Lung (tissue), 12 donors: Measurements from ENCODE around the gene UQCC5. TPM values are rescaled to one million over a fixed set of nuclear protein-coding genes. Genes with fewer than 3 reads are reported as not detected.

Experiments
- ATAC-seq: fragments of 200-7000 bp; cut with Tn5 transposase; one replicate; pipeline ENCODE4 v1.9.1; 2020; ENCODE audit warnings: moderate number of reproducible peaks; ENCODE audit not compliant: insufficient read depth, low FRiP score
- DNase-seq, 3 donors: peaks; one replicate each; pipeline ENCODE4 v3.0.0-alpha.2; 2013 to 2017
- H3K27ac ChIP-seq, 2 donors: one replicate each; pipeline ENCODE4 v1.5.1; 2013; ENCODE audit warnings: mild to moderate bottlenecking in 2 of 2, moderate library complexity in 2 of 2, control low read depth in 1 of 2, inconsistent platforms in 1 of 2, low read depth in 1 of 2, low read length in 1 of 2
- H3K27me3 ChIP-seq, 3 donors: one replicate each; pipeline ENCODE4 v1.5.1; 2013; ENCODE audit warnings: low read length in 2 of 3; ENCODE audit not compliant: control insufficient read depth in 3 of 3, insufficient read depth in 3 of 3
- H3K36me3 ChIP-seq, 4 donors: one replicate each; pipeline ENCODE4 v1.5.1; 2013; ENCODE audit warnings: low read length in 4 of 4, mild to moderate bottlenecking in 1 of 4, moderate library complexity in 1 of 4; ENCODE audit not compliant: control insufficient read depth in 4 of 4, insufficient read depth in 4 of 4
- H3K4me1 ChIP-seq, 5 donors: one replicate each; pipeline ENCODE4 v1.5.1; 2013; ENCODE audit warnings: low read length in 5 of 5, mild to moderate bottlenecking in 2 of 5, moderate library complexity in 1 of 5; ENCODE audit not compliant: control insufficient read depth in 5 of 5, insufficient read depth in 5 of 5
- H3K4me3 ChIP-seq: one replicate; pipeline ENCODE4 v1.5.1; 2013; ENCODE audit warnings: mild to moderate bottlenecking, control low read depth, moderate library complexity
- H3K9ac ChIP-seq, 2 donors: one replicate each; pipeline ENCODE4 v1.5.1; 2013; ENCODE audit warnings: low read length in 2 of 2, control low read depth in 1 of 2; ENCODE audit not compliant: insufficient read depth in 1 of 2
- H3K9me3 ChIP-seq, 4 donors: one replicate each; pipeline ENCODE4 v1.5.1; 2013; ENCODE audit warnings: low read length in 3 of 4, mild to moderate bottlenecking in 1 of 4, moderate library complexity in 1 of 4; ENCODE audit not compliant: control insufficient read depth in 4 of 4, insufficient read depth in 3 of 4
- WGBS, 2 donors: extraction: QIAGEN DNeasy Blood & Tissue Kit; methylation state at CpG; one replicate each; pipeline ENCODE4 v1.1.7; 2013; 5-methylcytosine and 5-hydroxymethylcytosine counted together
- polyA plus RNA-seq, 2 donors: library from polyadenylated mRNA; stranded (reverse); fragments of 200-250 nt; gene quantifications; one replicate each; pipeline ENCODE4 v1.2.1, GENCODE V29; 2013
- total RNA-seq, 2 donors: library from RNA; depleted of rRNA in 1 of 2; stranded (reverse); fragments of >200 nt in 1 of 2; gene quantifications; one replicate each; pipeline ENCODE4 v1.2.1, GENCODE V29; 2014 to 2021
- TF ChIP-seq, protein P1 (sequence below): IDR thresholded peaks from 2 replicates; pipeline ENCODE4 v1.5.1; 2012; ENCODE audit warnings: mild to moderate bottlenecking; ENCODE audit errors: control extremely low read depth, extremely low read depth
- donor health status: control.
- donor health status: control.
- donor health status: Bipolar disorder and iron deficiency.
- donor health status: healthy.
- donor health status: DM: yes; HTN: yes; CAD: no.

The UQCC5 gene
- total and polyA plus RNA-seq, 4 donors, result 3.1 to 104 (median 25.9) TPM

- no peaks in the 10 kb centered on the region for H3K9me3 ChIP-seq
- WGBS, 2 donors, result 96 to 97% methylated on average over 7 of the region's 7 CpGs
- no peak overlapping the region for H3K4me3 ChIP-seq
- TF ChIP-seq, protein P1, sequence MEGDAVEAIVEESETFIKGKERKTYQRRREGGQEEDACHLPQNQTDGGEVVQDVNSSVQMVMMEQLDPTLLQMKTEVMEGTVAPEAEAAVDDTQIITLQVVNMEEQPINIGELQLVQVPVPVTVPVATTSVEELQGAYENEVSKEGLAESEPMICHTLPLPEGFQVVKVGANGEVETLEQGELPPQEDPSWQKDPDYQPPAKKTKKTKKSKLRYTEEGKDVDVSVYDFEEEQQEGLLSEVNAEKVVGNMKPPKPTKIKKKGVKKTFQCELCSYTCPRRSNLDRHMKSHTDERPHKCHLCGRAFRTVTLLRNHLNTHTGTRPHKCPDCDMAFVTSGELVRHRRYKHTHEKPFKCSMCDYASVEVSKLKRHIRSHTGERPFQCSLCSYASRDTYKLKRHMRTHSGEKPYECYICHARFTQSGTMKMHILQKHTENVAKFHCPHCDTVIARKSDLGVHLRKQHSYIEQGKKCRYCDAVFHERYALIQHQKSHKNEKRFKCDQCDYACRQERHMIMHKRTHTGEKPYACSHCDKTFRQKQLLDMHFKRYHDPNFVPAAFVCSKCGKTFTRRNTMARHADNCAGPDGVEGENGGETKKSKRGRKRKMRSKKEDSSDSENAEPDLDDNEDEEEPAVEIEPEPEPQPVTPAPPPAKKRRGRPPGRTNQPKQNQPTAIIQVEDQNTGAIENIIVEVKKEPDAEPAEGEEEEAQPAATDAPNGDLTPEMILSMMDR, result no peak
- H3K27me3 ChIP-seq, result no peaks in the 10 kb centered on the region
- peaks cover 0 to 4% (median 0%) of the 10 kb centered on the region in 5 donors for H3K4me1 ChIP-seq
- H3K36me3 ChIP-seq, result peaks cover 0 to 6% (median 0%) of the 10 kb centered on the region in 4 donors
- DNase-seq (no peak), ATAC-seq (no peak)
- no peak overlapping the region for H3K27ac ChIP-seq
- no peak overlapping the region for H3K9ac ChIP-seq
Measured at GRCh38 chr3:52513281-52513680, 23.1 kb upstream of the UQCC5 start.

DNA sequence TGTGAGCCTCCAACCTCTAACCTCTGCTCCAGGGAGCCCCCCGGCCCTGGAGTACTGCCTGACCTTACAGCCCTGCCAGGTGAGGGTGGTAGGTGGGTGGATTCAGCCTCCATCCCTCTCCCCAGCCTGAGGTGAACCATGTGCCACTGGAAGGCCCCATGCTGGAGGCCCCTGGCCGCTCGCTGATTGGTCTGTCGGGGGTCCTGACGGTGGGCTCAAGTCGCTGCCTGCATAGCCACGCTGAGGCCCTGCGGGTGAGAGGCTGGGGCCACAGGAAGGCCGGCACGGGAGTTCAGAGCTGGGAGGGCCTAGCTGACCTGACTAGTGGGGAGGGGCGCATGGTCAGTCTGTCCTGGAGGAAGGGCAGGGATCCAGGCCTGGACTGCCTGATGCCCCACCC lies 21.8 kb upstream of the UQCC5 start:
- peaks cover 0 to 7% (median 0%) of the 10 kb centered on the region in 5 donors for H3K4me1 ChIP-seq
- ATAC-seq (no peak), DNase-seq (no peak)
- no peaks in the 10 kb centered on the region for H3K27me3 ChIP-seq
- TF ChIP-seq, protein P1, result no peak
- WGBS, 2 donors, result 89 to 97% methylated on average over 11 of the region's 11 CpGs
- no peak overlapping the region for H3K27ac ChIP-seq
- H3K9me3 ChIP-seq, result no peaks in the 10 kb centered on the region
- peaks cover 0 to 7% (median 0%) of the 10 kb centered on the region in 4 donors for H3K36me3 ChIP-seq
- H3K4me3 ChIP-seq, result no peak overlapping the region
- no peak overlapping the region for H3K9ac ChIP-seq

- WGBS, 2 donors, result 59 to 62% methylated on average over 6 of the region's 6 CpGs
- Histone ChIP-seq H3K4me3 (no peak overlapping the region), H3K36me3 (peaks cover 0 to 9% (median 0%) of the 10 kb centered on the region in 4 donors), H3K9ac (no peak overlapping the region), H3K27me3 (no peaks in the 10 kb centered on the region), H3K27ac (no peak overlapping the region), H3K9me3 (no peaks in the 10 kb centered on the region), H3K4me1 (peaks cover 0 to 7% (median 0%) of the 10 kb centered on the region in 5 donors)
- DNase-seq (no peak), ATAC-seq (no peak)
- TF ChIP-seq, protein P1, result no peak
Measured at GRCh38 chr3:52515192-52515591, 21.2 kb upstream of the UQCC5 start.

- DNase-seq (no peak), ATAC-seq (no peak)
- Histone ChIP-seq H3K36me3 (peaks cover 0 to 14% (median under 1%) of the 10 kb centered on the region in 4 donors), H3K9me3 (no peaks in the 10 kb centered on the region), H3K27ac (no peak overlapping the region), H3K27me3 (no peaks in the 10 kb centered on the region), H3K4me1 (peaks cover 0 to 7% (median 0%) of the 10 kb centered on the region in 5 donors), H3K4me3 (no peak overlapping the region), H3K9ac (no peak overlapping the region)
- TF ChIP-seq, protein P1, result no peak
- WGBS, 2 donors, result 95 to 96% methylated on average over 19 of the region's 19 CpGs
Measured at GRCh38 chr3:52516509-52517195, 19.8 kb upstream of the UQCC5 start.
